SK-N-SH (cell line): ENCODE results near the gene ISCA2.

Source experiments
- CTCF ChIP-seq: fragments of 200-600 bp; sonication (generic); IDR thresholded peaks from 2 replicates; pipeline ENCODE4 v1.6.1; 2017; ENCODE audit warnings: antibody characterized with exemption, mild to moderate bottlenecking, moderate library complexity
- FOXM1 ChIP-seq: IDR thresholded peaks from 2 replicates; pipeline ENCODE4 v1.4.0; 2012; ENCODE audit warnings: low read depth, mild to moderate bottlenecking
- GABPA ChIP-seq: IDR thresholded peaks from 2 replicates; pipeline ENCODE4 v1.4.0; 2012; ENCODE audit warnings: low read depth, mild to moderate bottlenecking
- JUND ChIP-seq: IDR thresholded peaks from 2 replicates; pipeline ENCODE4 v1.4.0; 2012
- MAX ChIP-seq: IDR thresholded peaks from 2 replicates; pipeline ENCODE4 v1.4.0; 2012; ENCODE audit warnings: low read depth
- NFIC ChIP-seq: IDR thresholded peaks from 2 replicates; pipeline ENCODE4 v1.4.0; 2012; ENCODE audit warnings: borderline replicate concordance
- YY1 ChIP-seq: IDR thresholded peaks from 2 replicates; pipeline ENCODE4 v1.4.0; 2012; ENCODE audit warnings: low read depth, mild to moderate bottlenecking
- TF ChIP-seq, protein P1 (sequence below): IDR thresholded peaks from 2 replicates; pipeline ENCODE4; 2012

GRCh38 chr14:74476107-74476506, 17.5 kb upstream of the ISCA2 start:
- TF ChIP-seq JUND = no peak
- no peak for TF ChIP-seq YY1
- TF ChIP-seq NFIC = no peak
- TF ChIP-seq, protein P1, sequence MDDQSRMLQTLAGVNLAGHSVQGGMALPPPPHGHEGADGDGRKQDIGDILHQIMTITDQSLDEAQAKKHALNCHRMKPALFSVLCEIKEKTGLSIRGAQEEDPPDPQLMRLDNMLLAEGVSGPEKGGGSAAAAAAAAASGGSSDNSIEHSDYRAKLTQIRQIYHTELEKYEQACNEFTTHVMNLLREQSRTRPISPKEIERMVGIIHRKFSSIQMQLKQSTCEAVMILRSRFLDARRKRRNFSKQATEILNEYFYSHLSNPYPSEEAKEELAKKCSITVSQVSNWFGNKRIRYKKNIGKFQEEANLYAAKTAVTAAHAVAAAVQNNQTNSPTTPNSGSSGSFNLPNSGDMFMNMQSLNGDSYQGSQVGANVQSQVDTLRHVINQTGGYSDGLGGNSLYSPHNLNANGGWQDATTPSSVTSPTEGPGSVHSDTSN = no peak
- no peak for TF ChIP-seq CTCF
- TF ChIP-seq FOXM1 = no peak
- no peak for TF ChIP-seq MAX
- no peak for TF ChIP-seq GABPA
